H9 (cell line): Measurements from ENCODE around the gene FBN1. TPM values are rescaled to one million over a fixed set of nuclear protein-coding genes. Genes with fewer than 3 reads are reported as not detected.

Experiments used
- DNase-seq: peaks from one replicate; pipeline ENCODE4 v3.0.0-alpha.2; 2017
- H2AFZ ChIP-seq: one replicate; pipeline ENCODE4 v1.6.1; 2013; ENCODE audit warnings: mild to moderate bottlenecking, low read length, control low read depth, moderate library complexity
- H2AK5ac ChIP-seq: 2 replicates; pipeline ENCODE4 v1.6.1; 2013; ENCODE audit warnings: low read length, control low read depth, mixed read lengths; ENCODE audit not compliant: insufficient read length
- H2BK120ac ChIP-seq: one replicate; pipeline ENCODE4 v1.6.1; 2013; ENCODE audit warnings: low read depth, mild to moderate bottlenecking, low read length, control low read depth, inconsistent platforms; ENCODE audit not compliant: poor library complexity, severe bottlenecking
- H2BK12ac ChIP-seq: 2 replicates; pipeline ENCODE4 v1.6.1; 2013; ENCODE audit warnings: low read length, control low read depth, mixed read lengths, low read depth; ENCODE audit not compliant: insufficient read length
- H2BK15ac ChIP-seq: 2 replicates; pipeline ENCODE4 v1.6.1; 2013; ENCODE audit warnings: low read depth, low read length, control low read depth
- H2BK20ac ChIP-seq: one replicate; pipeline ENCODE4 v1.6.1; 2013; ENCODE audit warnings: low read depth, mild to moderate bottlenecking, low read length, control low read depth, inconsistent platforms; ENCODE audit not compliant: poor library complexity, severe bottlenecking
- H2BK5ac ChIP-seq: 2 replicates; pipeline ENCODE4 v1.6.1; 2013; ENCODE audit warnings: low read length, control low read depth, mixed read lengths; ENCODE audit not compliant: insufficient read length
- H3K14ac ChIP-seq: 2 replicates; pipeline ENCODE4 v1.6.1; 2013; ENCODE audit warnings: low read length, control low read depth; ENCODE audit not compliant: insufficient read depth
- H3K18ac ChIP-seq: 2 replicates; pipeline ENCODE4 v1.6.1; 2013; ENCODE audit warnings: low read depth, mild to moderate bottlenecking, mixed read lengths, low read length, control low read depth; ENCODE audit not compliant: insufficient read length
- H3K23ac ChIP-seq: 2 replicates; pipeline ENCODE4 v1.6.1; 2013; ENCODE audit warnings: low read length, control low read depth, mixed read lengths, low read depth; ENCODE audit not compliant: insufficient read length
- H3K23me2 ChIP-seq: 2 replicates; pipeline ENCODE4 v1.6.1; 2013; ENCODE audit warnings: low read depth, mild to moderate bottlenecking, mixed read lengths, low read length, control low read depth; ENCODE audit not compliant: insufficient read length, poor library complexity, severe bottlenecking
- H3K27ac ChIP-seq: 2 replicates; pipeline ENCODE4 v1.5.1; 2013; ENCODE audit warnings: low read length, control low read depth, mixed read lengths, low read depth; ENCODE audit not compliant: insufficient read length
- H3K27me3 ChIP-seq: 2 replicates; pipeline ENCODE4 v1.6.1; 2013; ENCODE audit warnings: low read length, control low read depth, inconsistent platforms; ENCODE audit not compliant: insufficient read depth
- H3K4ac ChIP-seq: 2 replicates; pipeline ENCODE4 v1.6.1; 2013; ENCODE audit warnings: low read depth, mild to moderate bottlenecking, control low read depth, inconsistent platforms, low read length, moderate library complexity
- H3K4me1 ChIP-seq: 2 replicates; pipeline ENCODE4 v1.6.1; 2013; ENCODE audit warnings: low read length, control low read depth, inconsistent platforms; ENCODE audit not compliant: insufficient read depth
- H3K4me2 ChIP-seq: 2 replicates; pipeline ENCODE4 v1.6.1; 2013; ENCODE audit warnings: low read length, control low read depth, mixed read lengths; ENCODE audit not compliant: insufficient read length, insufficient read depth
- H3K56ac ChIP-seq: 2 replicates; pipeline ENCODE4 v1.6.1; 2013; ENCODE audit warnings: low read depth, mild to moderate bottlenecking, mixed read lengths, low read length, control low read depth; ENCODE audit not compliant: insufficient read length
- H3K79me1 ChIP-seq: 2 replicates; pipeline ENCODE4 v1.6.1; 2013; ENCODE audit warnings: low read depth, mild to moderate bottlenecking, moderate library complexity, low read length, control low read depth, inconsistent platforms; ENCODE audit not compliant: insufficient read depth, poor library complexity, severe bottlenecking
- H3K79me2 ChIP-seq: 2 replicates; pipeline ENCODE4 v1.6.1; 2013; ENCODE audit warnings: low read length, control low read depth, inconsistent platforms; ENCODE audit not compliant: insufficient read depth
- H3K9ac ChIP-seq: 2 replicates; pipeline ENCODE4 v1.6.1; 2013; ENCODE audit warnings: low read length, control low read depth, mixed read lengths; ENCODE audit not compliant: insufficient read length; ENCODE audit errors: extremely low read depth
- H3K9me3 ChIP-seq: one replicate; pipeline ENCODE4 v1.6.1; 2013; ENCODE audit warnings: low read depth, low read length, inconsistent platforms; ENCODE audit not compliant: control insufficient read depth
- H3T11ph ChIP-seq: one replicate; pipeline ENCODE4 v1.6.1; 2013; ENCODE audit warnings: mild to moderate bottlenecking, low read length, control low read depth, inconsistent platforms
- H4K20me1 ChIP-seq: one replicate; pipeline ENCODE4 v1.6.1; 2013; ENCODE audit not compliant: control insufficient read depth, insufficient read length, insufficient read depth
- H4K5ac ChIP-seq: 2 replicates; pipeline ENCODE4 v1.6.1; 2013; ENCODE audit warnings: low read depth, mild to moderate bottlenecking, mixed read lengths, low read length, control low read depth; ENCODE audit not compliant: insufficient read length
- H4K8ac ChIP-seq: replicated peaks from 2 replicates; pipeline ENCODE4 v1.6.1; 2013; ENCODE audit warnings: low read length, control low read depth, mixed read lengths, low read depth; ENCODE audit not compliant: insufficient read length
- H4K91ac ChIP-seq: 2 replicates; pipeline ENCODE4 v1.6.1; 2013; ENCODE audit warnings: low read depth, mild to moderate bottlenecking, moderate library complexity, mixed read lengths, low read length, control low read depth; ENCODE audit not compliant: insufficient read length
- H3K27ac Mint-ChIP-seq, 3 experiments: 2 replicates in 2 of 3; 3 replicates in 1 of 3; pipeline ENCODE4 v1.8.0; 2020 to 2021; ENCODE audit warnings: mixed read lengths in 3 of 3, mild to moderate bottlenecking in 1 of 3, moderate library complexity in 1 of 3
- H3K27me3 Mint-ChIP-seq: 2 replicates; pipeline ENCODE4 v1.8.0; 2021; ENCODE audit warnings: low read depth, mild to moderate bottlenecking, moderate library complexity, mixed read lengths
- H3K36me3 Mint-ChIP-seq, 3 experiments: 2 replicates in 2 of 3; 3 replicates in 1 of 3; pipeline ENCODE4 v1.8.0; 2020 to 2021; ENCODE audit warnings: low read depth in 3 of 3, mixed read lengths in 3 of 3; ENCODE audit not compliant: insufficient read depth in 1 of 3
- H3K4me1 Mint-ChIP-seq, 2 experiments: 2 replicates each; pipeline ENCODE4 v1.8.0; 2020; ENCODE audit warnings: mixed read lengths in 2 of 2
- H3K4me3 Mint-ChIP-seq, 2 experiments: 2 replicates in 1 of 2; 3 replicates in 1 of 2; pipeline ENCODE4 v1.8.0; 2020 to 2021; ENCODE audit warnings: mild to moderate bottlenecking in 2 of 2, mixed read lengths in 2 of 2, moderate library complexity in 1 of 2
- H3K9me3 Mint-ChIP-seq, 2 experiments: 2 replicates in 1 of 2; 3 replicates in 1 of 2; pipeline ENCODE4 v1.8.0; 2020; ENCODE audit warnings: mild to moderate bottlenecking in 2 of 2, mixed read lengths in 2 of 2, moderate library complexity in 1 of 2
- CTCF ChIP-seq: fragments of 200-600 bp; sonication (generic); conservative IDR thresholded peaks from 3 replicates; pipeline ENCODE4 v1.8.0; 2021; ENCODE audit warnings: antibody characterized with exemption, mild to moderate bottlenecking
- WGBS: extraction: QIAGEN DNeasy Blood & Tissue Kit; methylation state at CpG from one replicate; pipeline ENCODE4 v1.1.7; 2013; ENCODE audit warnings: missing lambda C conversion rate, low lambda C conversion rate, mixed read lengths; ENCODE audit not compliant: insufficient read length; ENCODE audit errors: extremely low coverage; 5-methylcytosine and 5-hydroxymethylcytosine counted together
- total RNA-seq: library from RNA; stranded (reverse); gene quantifications from 2 replicates; pipeline ENCODE4 v1.2.1, GENCODE V29; 2021

Gene FBN1
- total RNA-seq, 1 experiment from 2014 or later = 3.6 TPM

DNA sequence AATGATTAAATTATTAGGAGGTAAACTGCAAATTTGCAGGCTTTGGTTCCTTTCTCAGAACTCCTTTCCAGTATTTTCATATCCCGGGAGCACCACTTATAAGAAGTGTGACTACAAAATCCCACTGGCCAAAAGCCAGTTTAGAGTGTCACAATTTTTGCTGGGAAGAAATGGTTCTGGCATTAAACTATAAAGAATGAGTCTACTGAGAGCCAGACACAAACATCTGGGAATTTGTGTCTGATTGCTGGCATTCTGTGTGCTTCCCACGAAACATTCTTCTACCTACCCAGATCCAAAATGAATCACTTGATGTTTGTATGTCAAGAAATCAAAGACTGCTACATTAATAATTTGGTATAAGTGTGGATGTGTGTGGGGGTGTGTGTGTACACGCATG is 231.5 kb downstream of the FBN1 start:
- no peak overlapping the region for H2AFZ ChIP-seq
- H3K9ac ChIP-seq = no peak overlapping the region
- H4K8ac ChIP-seq = no peak overlapping the region
- no peak overlapping the region for H2BK20ac ChIP-seq
- H3K9me3 ChIP-seq = no peaks in the 10 kb centered on the region
- no peak overlapping the region for H3T11ph ChIP-seq
- no peak overlapping the region for H3K18ac ChIP-seq
- Mint-ChIP-seq H3K36me3 (no peaks in the 10 kb centered on the region), H3K27ac (no peak overlapping the region), H3K27me3 (no peaks in the 10 kb centered on the region), H3K9me3 (no peaks in the 10 kb centered on the region), H3K4me1 (no peaks in the 10 kb centered on the region), H3K4me3 (no peak overlapping the region)
- H2BK12ac ChIP-seq = no peak overlapping the region
- no peak overlapping the region for H4K5ac ChIP-seq
- no peaks in the 10 kb centered on the region for H3K4me1 ChIP-seq
- H3K27me3 ChIP-seq = no peaks in the 10 kb centered on the region
- no peaks in the 10 kb centered on the region for H3K79me2 ChIP-seq
- H3K79me1 ChIP-seq = no peaks in the 10 kb centered on the region
- no peak for TF ChIP-seq CTCF
- no peak overlapping the region for H3K56ac ChIP-seq
- no peak overlapping the region for H4K91ac ChIP-seq
- no CpG with 5 or more reads among the region's 3 CpGs for WGBS
- H3K23me2 ChIP-seq = no peaks in the 10 kb centered on the region
- no peak overlapping the region for H3K23ac ChIP-seq
- no peak for DNase-seq
- no peaks in the 10 kb centered on the region for H4K20me1 ChIP-seq
- H3K14ac ChIP-seq = no peak overlapping the region
- no peak overlapping the region for H2BK5ac ChIP-seq
- H3K27ac ChIP-seq = no peak overlapping the region
- H2AK5ac ChIP-seq = no peak overlapping the region
- H2BK15ac ChIP-seq = no peak overlapping the region
- no peak overlapping the region for H3K4ac ChIP-seq
- no peak overlapping the region for H3K4me2 ChIP-seq
- no peak overlapping the region for H2BK120ac ChIP-seq
